Ammon's horn (tissue), 1 donor: Measurements from ENCODE around the gene UCMA.

Experiments used
- DNase-seq: peaks from one replicate; pipeline ENCODE4 v3.0.0-alpha.2; 2016; ENCODE audit warnings: low spot score

UCMA gene

DNA sequence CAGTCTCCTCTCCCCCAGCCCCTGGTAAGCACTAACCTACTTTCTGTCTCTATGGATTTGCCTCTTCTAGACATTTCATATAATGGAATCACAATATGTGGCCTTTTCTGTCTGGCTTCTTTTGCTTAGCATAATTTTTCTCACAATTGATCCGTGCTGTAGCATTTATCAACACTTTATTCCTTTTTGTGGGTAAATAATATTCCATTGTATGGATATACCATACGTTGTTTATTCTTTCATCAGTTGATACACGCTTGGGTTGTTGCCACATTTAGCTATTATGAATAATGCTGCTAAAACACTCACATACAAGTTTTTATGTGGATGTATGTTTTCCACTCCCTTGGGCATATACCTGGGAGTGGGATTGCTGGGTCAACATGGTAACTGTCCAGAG lies 47.0 kb downstream of the UCMA start:
- no peak for DNase-seq

DNA sequence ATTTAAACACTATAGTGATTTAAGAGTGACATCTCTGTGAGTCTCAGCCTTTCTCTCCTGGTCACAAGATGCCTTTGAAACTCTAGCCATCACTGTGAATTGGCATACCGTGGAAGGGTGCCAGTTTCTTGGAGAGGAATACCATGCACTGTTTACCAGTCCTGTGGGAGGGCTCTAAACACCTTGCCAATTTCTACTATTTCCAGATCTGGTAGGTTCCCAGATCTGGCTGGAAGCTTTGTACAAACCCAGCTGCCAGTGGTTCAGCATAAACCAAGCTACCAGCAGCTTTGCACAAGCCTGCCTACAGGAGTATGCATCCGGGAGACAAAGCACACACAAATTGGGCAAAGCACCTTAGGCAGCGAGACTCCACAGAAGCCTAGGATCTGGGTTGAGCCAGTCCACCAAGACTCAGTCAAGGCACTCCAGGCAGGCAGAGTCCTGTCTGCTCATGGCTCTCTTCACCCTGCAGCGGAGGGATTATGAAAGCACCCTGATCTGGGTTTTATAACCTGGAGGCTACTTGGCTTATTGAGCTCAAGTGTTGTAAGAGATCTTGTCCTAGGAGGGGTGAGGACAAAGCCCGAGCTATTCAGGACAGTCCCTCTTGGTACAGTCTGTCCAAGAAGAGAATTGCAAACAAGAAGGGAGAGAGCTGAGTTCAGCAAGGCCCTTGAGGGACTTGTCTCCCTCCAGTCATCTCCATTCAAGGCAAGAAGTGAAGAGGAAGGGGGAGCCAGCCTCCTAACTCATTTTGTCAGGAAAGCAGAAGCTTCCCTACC lies 49.3 kb downstream of the UCMA start:
- no peak for DNase-seq

DNA sequence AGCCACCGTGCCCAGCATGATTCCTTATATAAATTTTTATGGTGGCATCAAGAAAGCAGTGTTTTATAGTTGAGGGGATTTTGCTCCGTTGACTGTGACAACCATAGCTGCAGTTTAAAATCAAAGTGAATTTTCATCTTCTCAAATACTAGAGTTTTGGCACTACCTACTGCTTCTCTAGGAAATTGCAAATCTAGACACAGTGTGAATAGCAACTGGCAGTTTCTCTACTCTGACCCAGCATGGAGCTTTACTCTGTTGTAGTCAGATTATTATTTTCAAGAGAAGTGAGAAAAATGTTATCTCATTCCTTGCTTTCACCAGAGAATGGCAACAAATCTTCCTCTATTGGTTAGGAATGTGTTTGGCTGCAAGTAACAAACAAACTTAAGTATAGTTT lies 49.9 kb downstream of the UCMA start:
- DNase-seq, result no peak

GRCh38 chr10:13183625-13184024 lies 50.5 kb downstream of the UCMA start:
- no peak for DNase-seq

- DNase-seq, result no peak
These were observed 51.8 kb downstream of the UCMA start for GRCh38 chr10:13182424-13182823.

DNA sequence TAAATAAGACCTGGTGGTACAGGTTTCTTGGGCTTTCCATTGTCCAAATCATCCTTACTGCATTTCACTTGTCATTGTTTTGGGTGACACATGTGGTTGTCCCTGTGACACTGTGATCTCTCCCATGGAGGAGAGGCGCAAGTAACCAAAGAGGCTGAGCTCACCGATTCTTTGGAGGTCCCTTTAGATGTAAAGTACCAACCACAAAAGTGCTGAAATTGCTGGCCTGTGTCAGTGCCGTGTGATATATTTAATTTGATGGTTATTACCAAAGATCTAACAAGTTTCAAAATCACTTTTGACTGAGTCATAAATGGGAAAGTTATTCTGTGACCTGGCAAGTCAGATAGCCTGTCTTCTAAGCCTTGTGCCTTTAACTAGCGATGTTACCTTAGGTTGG lies 53.4 kb downstream of the UCMA start:
- DNase-seq, result no peak

DNA sequence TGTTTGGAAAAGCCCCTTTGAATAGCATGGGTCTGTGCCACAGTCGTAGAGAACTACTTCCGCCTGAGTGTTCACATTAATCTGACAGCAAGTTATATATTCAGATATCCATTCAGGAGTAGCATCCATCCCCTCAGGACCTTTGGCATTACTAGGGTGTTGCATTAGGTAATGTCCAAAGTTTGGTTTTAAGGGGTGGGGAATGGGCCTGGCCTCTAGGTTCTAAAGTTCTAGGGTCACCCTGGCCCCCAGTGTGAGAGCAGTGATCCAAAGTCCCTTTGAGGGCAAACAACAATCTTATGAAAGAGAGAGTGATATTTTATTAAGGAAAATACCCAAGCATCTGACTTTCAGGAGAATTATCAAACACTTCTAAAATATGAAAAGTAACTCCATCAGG lies 60.6 kb downstream of the UCMA start:
- DNase-seq, result no peak
